ENCODE data around the gene HHAT.
"Not testable (repeated sequence)": the region's sequence is repeated elsewhere in the genome, so short reads cannot be mapped to it uniquely, and the experiment has no call there.

The HHAT gene

GRCh38 chr1:210398466-210398865, 69.8 kb downstream of the HHAT start:
- no peak for DNase-seq

- DNase-seq: peak; percentile 50
Observed at GRCh38 chr1:210400043-210400840, 71.5 kb downstream of the HHAT start.

GRCh38 chr1:210402560-210402959, 73.9 kb downstream of the HHAT start:
- no peak for DNase-seq

GRCh38 chr1:210405316-210405715, 76.6 kb downstream of the HHAT start:
- no peak for DNase-seq

GRCh38 chr1:210406341-210406740, 77.6 kb downstream of the HHAT start:
- DNase-seq: not testable (repeated sequence)

GRCh38 chr1:210407207-210407886, 78.6 kb downstream of the HHAT start:
- DNase-seq: peak; percentile 78

GRCh38 chr1:210407887-210408252, 79.2 kb downstream of the HHAT start:
- no peak for DNase-seq

GRCh38 chr1:210412240-210412639, 83.5 kb downstream of the HHAT start:
- DNase-seq: no peak

- DNase-seq: no peak
Observed at GRCh38 chr1:210413951-210414350, 85.2 kb downstream of the HHAT start.

GRCh38 chr1:210415846-210416448, 87.2 kb downstream of the HHAT start:
- DNase-seq: no peak

GRCh38 chr1:210416681-210417080, 88.0 kb downstream of the HHAT start:
- no peak for DNase-seq

- no peak for DNase-seq
Observed at GRCh38 chr1:210417881-210418280, 89.2 kb downstream of the HHAT start.

- DNase-seq: no peak
Observed at GRCh38 chr1:210418863-210419650, 90.4 kb downstream of the HHAT start.

GRCh38 chr1:210426696-210427095, 98.0 kb downstream of the HHAT start:
- not testable (repeated sequence) for DNase-seq

- no peak for DNase-seq
Observed at GRCh38 chr1:210428696-210429095, 100.0 kb downstream of the HHAT start.

- DNase-seq: no peak
Observed at GRCh38 chr1:210434223-210434622, 105.5 kb downstream of the HHAT start.

- no peak for DNase-seq
Observed at GRCh38 chr1:210437111-210437510, 108.4 kb downstream of the HHAT start.

GRCh38 chr1:210437781-210438180, 109.1 kb downstream of the HHAT start:
- no peak for DNase-seq

GRCh38 chr1:210438928-210439841, 110.5 kb downstream of the HHAT start:
- no peak for DNase-seq

- no peak for DNase-seq
Observed at GRCh38 chr1:210440081-210440480, 111.4 kb downstream of the HHAT start.

- DNase-seq: no peak
Observed at GRCh38 chr1:210441028-210441427, 112.3 kb downstream of the HHAT start.

- DNase-seq: no peak
Observed at GRCh38 chr1:210445485-210445884, 116.8 kb downstream of the HHAT start.

All from NCI-H345 (cell line).